ENCODE measurements around the gene KLF18. TPM values are rescaled to one million over a fixed set of nuclear protein-coding genes. Genes with fewer than 3 reads are reported as not detected.

The KLF18 gene
- not detected for polyA plus RNA-seq
- long read RNA-seq, donor 1: 0 reads
- long read RNA-seq, donor 2: 0 reads
- long read RNA-seq, donor 3: 0 reads
- long read RNA-seq, donor 4: 0 reads
- long read RNA-seq, donor 5: 0 reads
- long read RNA-seq, donor 6: 0 reads
- long read RNA-seq, donor 7: 0 reads
- long read RNA-seq, donor 8: 0 reads
- long read RNA-seq, donor 9: 0 reads
- long read RNA-seq, donor 10: 0 reads
- long read RNA-seq, donor 11: 0 reads

DNA sequence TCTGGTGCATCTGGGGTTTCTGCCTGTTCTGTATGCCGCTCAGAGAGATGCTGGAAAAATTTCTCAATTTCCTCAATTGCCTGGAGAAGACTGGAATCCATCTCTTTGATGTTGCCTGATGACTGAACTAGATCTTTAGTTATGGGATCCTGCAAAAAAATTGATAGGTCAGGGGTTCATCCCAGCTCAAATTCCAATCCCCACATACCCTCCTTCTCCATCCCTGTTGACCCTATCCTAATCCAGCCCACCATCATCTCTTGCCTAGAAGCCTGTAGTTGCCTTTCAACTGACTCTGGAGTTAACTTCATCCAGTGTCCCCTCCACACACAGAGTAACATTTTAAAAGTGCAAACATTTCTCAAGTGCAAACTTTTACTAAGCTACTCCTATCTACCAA, at the start of gene KLF18:
KLF18 (minus strand) TSS at position 101 of the 400 bp plus-strand sequence; CDS start at position 101, 0 bp downstream.
- no peaks in the 10 kb centered on the region for H3K36me3 ChIP-seq (ENCODE audit: control insufficient read depth, insufficient read depth, low read length)
- no CpG with 5 or more reads among the region's 1 CpG for WGBS (ENCODE audit: insufficient coverage, low lambda C conversion rate)
- no peak within 1 kb of the TSS for H3K27ac ChIP-seq (ENCODE audit: low read length)
- no peak within 1 kb of the TSS for H3K4me3 ChIP-seq (ENCODE audit: low read length)
- peaks cover 2% of the 10 kb centered on the region for H3K27me3 ChIP-seq (ENCODE audit: control insufficient read depth, insufficient read depth, low read length)
- no peaks in the 10 kb centered on the region for H3K4me1 ChIP-seq (ENCODE audit: control insufficient read depth, insufficient read depth, low read length)
- H3K9me3 ChIP-seq (ENCODE audit: control insufficient read depth, low read depth, low read length): peaks cover 6% of the 10 kb centered on the region
- no peak for DNase-seq

GRCh38 chr1:44174630-44175029, 33.2 kb upstream of the KLF18 start:
- WGBS (ENCODE audit: insufficient coverage, low lambda C conversion rate): no CpG with 5 or more reads among the region's 1 CpG
- Histone ChIP-seq H3K27ac (ENCODE audit: low read length) (no peak overlapping the region), H3K4me1 (ENCODE audit: control insufficient read depth, insufficient read depth, low read length) (no peaks in the 10 kb centered on the region), H3K36me3 (ENCODE audit: control insufficient read depth, insufficient read depth, low read length) (no peaks in the 10 kb centered on the region), H3K4me3 (ENCODE audit: low read length) (no peak overlapping the region), H3K9me3 (ENCODE audit: control insufficient read depth, low read depth, low read length) (no peaks in the 10 kb centered on the region), H3K27me3 (ENCODE audit: control insufficient read depth, insufficient read depth, low read length) (no peaks in the 10 kb centered on the region)
- no peak for DNase-seq

DNA sequence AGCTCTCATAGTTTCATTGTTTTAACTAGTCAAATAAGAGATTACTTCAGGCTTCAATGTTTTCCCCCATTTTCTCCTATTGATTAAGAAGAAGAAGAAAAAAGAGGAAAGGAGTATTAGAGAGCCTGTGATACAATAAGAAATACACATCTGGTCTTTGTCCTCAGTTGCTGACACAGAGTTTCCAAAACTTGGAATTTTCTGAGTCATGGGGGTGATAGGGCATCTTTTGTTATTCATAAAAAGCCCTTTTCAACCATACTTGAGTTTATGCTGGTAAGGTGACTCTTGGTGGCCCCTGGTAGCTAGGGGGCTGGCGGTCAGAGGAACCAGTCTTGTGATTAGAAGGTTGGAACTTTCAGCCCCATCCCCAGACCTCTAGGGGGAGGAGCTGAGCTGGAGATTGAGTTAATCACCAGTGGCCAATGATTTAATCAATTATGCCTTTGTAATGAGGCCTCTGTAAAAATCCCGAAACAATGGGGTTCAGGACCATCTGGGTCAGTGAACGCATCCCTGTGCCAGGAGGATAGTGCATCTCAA, 28.9 kb upstream of the KLF18 start:
- H3K27ac ChIP-seq (ENCODE audit: low read length): no peak overlapping the region
- peaks cover 5% of the 10 kb centered on the region for H3K9me3 ChIP-seq (ENCODE audit: control insufficient read depth, low read depth, low read length)
- H3K36me3 ChIP-seq (ENCODE audit: control insufficient read depth, insufficient read depth, low read length): no peaks in the 10 kb centered on the region
- whole genome bisulfite sequencing (ENCODE audit: insufficient coverage, low lambda C conversion rate): no CpG with 5 or more reads among the region's 3 CpGs
- DNase-seq: no peak
- H3K4me3 ChIP-seq (ENCODE audit: low read length): no peak overlapping the region
- no peaks in the 10 kb centered on the region for H3K4me1 ChIP-seq (ENCODE audit: control insufficient read depth, insufficient read depth, low read length)
- peaks cover 2% of the 10 kb centered on the region for H3K27me3 ChIP-seq (ENCODE audit: control insufficient read depth, insufficient read depth, low read length)

DNA sequence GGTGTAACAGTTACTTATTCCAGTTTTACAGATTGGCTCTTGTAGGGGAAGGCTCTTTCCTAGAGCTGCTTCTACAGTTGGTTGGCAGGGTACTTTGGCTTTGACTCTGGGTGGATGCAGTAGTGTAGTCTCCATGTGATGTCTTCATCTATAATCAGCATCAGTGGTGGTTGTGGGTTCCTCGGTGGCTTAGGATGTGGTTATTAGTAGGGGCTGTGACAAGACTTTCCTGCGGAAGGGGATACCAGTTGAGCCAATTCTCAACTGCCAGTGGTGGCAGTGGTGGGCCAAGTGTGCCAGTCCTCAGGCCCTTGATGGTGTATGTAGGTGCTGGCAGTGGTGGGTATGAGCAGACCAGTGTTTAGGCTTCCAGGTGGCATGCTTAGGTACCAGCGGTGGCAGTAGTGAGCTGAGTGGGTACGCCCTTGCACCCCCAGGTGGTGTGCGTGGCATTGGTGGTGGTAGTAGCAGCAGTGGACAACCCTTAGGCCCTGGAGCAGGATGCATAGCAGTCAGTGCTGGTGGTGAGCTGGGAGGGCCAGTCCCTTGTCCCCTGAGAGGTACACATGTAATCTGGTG, 27.2 kb upstream of the KLF18 start:
- no peak overlapping the region for H3K4me3 ChIP-seq (ENCODE audit: low read length)

DNA sequence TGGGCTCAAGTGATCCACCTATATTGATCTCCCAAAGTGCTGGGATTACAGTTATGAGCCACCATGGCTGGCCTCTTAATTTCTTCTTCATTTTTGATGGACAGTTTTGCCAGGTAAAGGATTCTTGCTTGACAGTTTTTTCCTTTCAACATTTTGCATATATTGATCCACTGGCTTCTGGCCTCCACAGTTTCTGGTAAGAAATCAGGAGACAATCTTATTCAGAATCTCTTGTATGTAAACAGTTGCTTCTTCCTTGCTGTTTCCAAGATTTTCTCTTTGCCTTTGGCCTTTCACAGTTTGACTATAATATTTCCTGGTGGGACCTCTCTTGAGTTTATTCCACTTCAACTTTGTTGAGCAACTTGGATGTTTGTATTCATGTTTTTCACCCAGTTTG, 20.1 kb upstream of the KLF18 start:
- no peaks in the 10 kb centered on the region for H3K36me3 ChIP-seq (ENCODE audit: control insufficient read depth, insufficient read depth, low read length)
- no peak for DNase-seq
- H3K9me3 ChIP-seq (ENCODE audit: control insufficient read depth, low read depth, low read length): no peaks in the 10 kb centered on the region
- no peaks in the 10 kb centered on the region for H3K27me3 ChIP-seq (ENCODE audit: control insufficient read depth, insufficient read depth, low read length)
- no peak overlapping the region for H3K4me3 ChIP-seq (ENCODE audit: low read length)
- H3K4me1 ChIP-seq (ENCODE audit: control insufficient read depth, insufficient read depth, low read length): no peaks in the 10 kb centered on the region
- H3K27ac ChIP-seq (ENCODE audit: low read length): no peak overlapping the region

More for the DNA sequence above, 27.2 kb upstream of the KLF18 start:
- Histone ChIP-seq H3K4me1 (ENCODE audit: control insufficient read depth, insufficient read depth, low read length) (no peaks in the 10 kb centered on the region), H3K36me3 (ENCODE audit: control insufficient read depth, insufficient read depth, low read length) (no peaks in the 10 kb centered on the region), H3K9me3 (ENCODE audit: control insufficient read depth, low read depth, low read length) (peaks cover 5% of the 10 kb centered on the region), H3K27me3 (ENCODE audit: control insufficient read depth, insufficient read depth, low read length) (peaks cover 2% of the 10 kb centered on the region), H3K27ac (ENCODE audit: low read length) (no peak overlapping the region)
- no CpG with 5 or more reads among the region's 5 CpGs for WGBS (ENCODE audit: insufficient coverage, low lambda C conversion rate)
- no peak for DNase-seq

GRCh38 chr1:44158871-44159270, 17.4 kb upstream of the KLF18 start:
- Histone ChIP-seq H3K27me3 (ENCODE audit: control insufficient read depth, insufficient read depth, low read length) (no peaks in the 10 kb centered on the region), H3K9me3 (ENCODE audit: control insufficient read depth, low read depth, low read length) (no peaks in the 10 kb centered on the region), H3K4me3 (ENCODE audit: low read length) (no peak overlapping the region), H3K36me3 (ENCODE audit: control insufficient read depth, insufficient read depth, low read length) (no peaks in the 10 kb centered on the region), H3K27ac (ENCODE audit: low read length) (no peak overlapping the region), H3K4me1 (ENCODE audit: control insufficient read depth, insufficient read depth, low read length) (no peaks in the 10 kb centered on the region)
- DNase-seq: no peak

DNA sequence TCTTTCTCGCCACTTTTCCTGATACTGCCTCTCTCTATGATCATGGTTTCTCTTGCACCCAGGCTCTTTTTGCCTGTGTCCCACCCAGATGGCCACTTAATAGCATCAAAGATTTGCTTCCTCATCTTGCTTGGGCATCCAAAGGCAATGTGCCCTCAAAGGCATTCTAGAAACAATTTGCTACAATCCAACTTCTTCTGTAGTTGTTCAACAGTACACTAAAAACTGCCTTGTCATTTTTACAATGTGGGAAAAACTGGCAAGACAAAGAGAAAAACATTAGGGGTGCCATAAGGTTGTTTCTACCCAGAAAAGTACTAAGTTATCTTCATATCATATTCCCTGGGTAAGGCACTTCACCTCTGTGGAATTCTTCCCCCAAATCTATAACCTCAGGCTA, 16.5 kb upstream of the KLF18 start:
- H3K4me1 ChIP-seq (ENCODE audit: control insufficient read depth, insufficient read depth, low read length): no peaks in the 10 kb centered on the region
- H3K27ac ChIP-seq (ENCODE audit: low read length): no peak overlapping the region
- no CpG with 5 or more reads among the region's 1 CpG for WGBS (ENCODE audit: insufficient coverage, low lambda C conversion rate)
- H3K9me3 ChIP-seq (ENCODE audit: control insufficient read depth, low read depth, low read length): no peaks in the 10 kb centered on the region
- no peak for DNase-seq
- H3K27me3 ChIP-seq (ENCODE audit: control insufficient read depth, insufficient read depth, low read length): no peaks in the 10 kb centered on the region
- H3K4me3 ChIP-seq (ENCODE audit: low read length): no peak overlapping the region
- no peaks in the 10 kb centered on the region for H3K36me3 ChIP-seq (ENCODE audit: control insufficient read depth, insufficient read depth, low read length)

DNA sequence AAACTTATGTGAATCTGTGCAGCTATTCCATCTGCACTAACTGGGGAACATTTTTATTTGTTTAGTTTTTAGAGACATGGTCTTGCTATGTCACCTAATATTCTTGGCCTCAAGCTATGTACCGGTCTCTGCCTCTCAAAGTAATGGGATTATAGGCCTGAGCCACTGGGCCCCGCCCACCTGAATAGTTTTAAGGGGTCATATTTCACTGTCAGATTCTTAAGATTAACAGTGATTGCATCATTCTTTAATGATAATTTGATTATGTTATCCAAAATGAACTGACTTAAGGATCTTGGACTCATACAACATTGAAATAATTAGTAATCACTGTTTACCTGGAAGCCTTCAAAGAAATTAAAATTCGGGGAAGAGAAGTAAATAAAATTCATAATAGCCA, 12.6 kb upstream of the KLF18 start:
- 89% methylated on average over 1 of the region's 3 CpGs for WGBS (ENCODE audit: insufficient coverage, low lambda C conversion rate)
- H3K27me3 ChIP-seq (ENCODE audit: control insufficient read depth, insufficient read depth, low read length): peaks cover 5% of the 10 kb centered on the region
- no peak for DNase-seq
- H3K4me1 ChIP-seq (ENCODE audit: control insufficient read depth, insufficient read depth, low read length): no peaks in the 10 kb centered on the region
- H3K27ac ChIP-seq (ENCODE audit: low read length): no peak overlapping the region
- no peaks in the 10 kb centered on the region for H3K9me3 ChIP-seq (ENCODE audit: control insufficient read depth, low read depth, low read length)
- H3K4me3 ChIP-seq (ENCODE audit: low read length): no peak overlapping the region
- no peaks in the 10 kb centered on the region for H3K36me3 ChIP-seq (ENCODE audit: control insufficient read depth, insufficient read depth, low read length)

- H3K4me3 ChIP-seq (ENCODE audit: low read length): no peak overlapping the region
- no peaks in the 10 kb centered on the region for H3K4me1 ChIP-seq (ENCODE audit: control insufficient read depth, insufficient read depth, low read length)
- no peak for DNase-seq
- no CpG with 5 or more reads among the region's 1 CpG for WGBS (ENCODE audit: insufficient coverage, low lambda C conversion rate)
- no peaks in the 10 kb centered on the region for H3K36me3 ChIP-seq (ENCODE audit: control insufficient read depth, insufficient read depth, low read length)
- H3K27me3 ChIP-seq (ENCODE audit: control insufficient read depth, insufficient read depth, low read length): peaks cover 5% of the 10 kb centered on the region
- H3K27ac ChIP-seq (ENCODE audit: low read length): no peak overlapping the region
- no peaks in the 10 kb centered on the region for H3K9me3 ChIP-seq (ENCODE audit: control insufficient read depth, low read depth, low read length)
These were observed 11.3 kb upstream of the KLF18 start for GRCh38 chr1:44152692-44153091.

DNA sequence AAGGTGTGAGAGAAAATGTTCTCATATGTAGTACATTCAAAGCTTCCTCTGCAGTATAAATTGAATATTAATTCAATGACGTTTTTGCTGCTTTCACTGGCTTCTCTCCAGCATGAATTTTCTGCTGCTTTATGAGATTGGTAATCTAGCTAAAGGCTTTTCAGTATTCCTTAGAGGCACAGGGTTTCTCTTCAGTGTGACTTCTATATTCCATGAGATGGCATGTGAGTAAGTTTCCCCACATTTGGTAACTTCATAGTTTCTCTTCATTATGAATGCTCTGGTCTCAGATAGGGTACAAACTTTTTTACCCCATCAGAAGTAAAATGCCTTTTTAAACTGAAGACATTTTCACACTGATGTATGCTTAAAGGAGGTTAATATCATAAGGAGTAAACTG, 10.4 kb upstream of the KLF18 start:
- Histone ChIP-seq H3K4me3 (ENCODE audit: low read length) (no peak overlapping the region), H3K27me3 (ENCODE audit: control insufficient read depth, insufficient read depth, low read length) (peaks cover 5% of the 10 kb centered on the region), H3K27ac (ENCODE audit: low read length) (no peak overlapping the region), H3K9me3 (ENCODE audit: control insufficient read depth, low read depth, low read length) (no peaks in the 10 kb centered on the region), H3K36me3 (ENCODE audit: control insufficient read depth, insufficient read depth, low read length) (no peaks in the 10 kb centered on the region), H3K4me1 (ENCODE audit: control insufficient read depth, insufficient read depth, low read length) (no peaks in the 10 kb centered on the region)
- 67% methylated on average over 1 of the region's 1 CpG for WGBS (ENCODE audit: insufficient coverage, low lambda C conversion rate)
- DNase-seq: no peak

GRCh38 chr1:44151332-44151731, 9.9 kb upstream of the KLF18 start:
- 60% methylated on average over 1 of the region's 6 CpGs for WGBS (ENCODE audit: insufficient coverage, low lambda C conversion rate)
- H3K9me3 ChIP-seq (ENCODE audit: control insufficient read depth, low read depth, low read length): no peaks in the 10 kb centered on the region

More at GRCh38 chr1:44151332-44151731, 9.9 kb upstream of the KLF18 start:
- no peak for DNase-seq
- Histone ChIP-seq H3K27me3 (ENCODE audit: control insufficient read depth, insufficient read depth, low read length) (peaks cover 5% of the 10 kb centered on the region), H3K4me1 (ENCODE audit: control insufficient read depth, insufficient read depth, low read length) (no peaks in the 10 kb centered on the region), H3K36me3 (ENCODE audit: control insufficient read depth, insufficient read depth, low read length) (no peaks in the 10 kb centered on the region), H3K27ac (ENCODE audit: low read length) (no peak overlapping the region), H3K4me3 (ENCODE audit: low read length) (no peak overlapping the region)

All from large intestine (tissue), 12 donors.